Measurements from ENCODE around the gene ARHGEF39. TPM values are rescaled to one million over a fixed set of nuclear protein-coding genes. Genes with fewer than 3 reads are reported as not detected.

The ARHGEF39 gene
- total and polyA plus RNA-seq, 5 experiments from 2014 or later: 0.13 to 0.29 (median 0.25) TPM; not detected in 1

DNA sequence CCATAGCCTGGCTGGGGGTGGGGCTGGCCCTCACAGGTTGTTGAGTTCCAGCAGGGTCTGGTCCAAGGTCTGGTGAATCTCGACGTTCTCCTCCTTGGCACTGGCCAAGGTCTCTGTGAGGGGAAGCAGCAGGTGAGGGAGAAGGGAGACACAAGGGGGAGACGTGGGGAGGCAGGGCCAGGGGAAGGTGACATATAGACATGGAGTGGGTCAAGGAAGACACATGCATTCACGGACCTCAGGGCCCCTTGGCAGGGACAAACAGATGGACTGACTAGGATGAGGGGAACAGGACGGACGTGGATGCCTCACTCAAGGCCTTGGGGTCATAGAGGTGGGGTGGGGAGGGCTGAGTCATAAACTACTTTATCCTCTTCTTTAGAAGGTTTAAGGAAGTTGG, 17.1 kb upstream of the ARHGEF39 start:
- H3K27ac Mint-ChIP-seq: peak overlapping the region in 2 of 10 donors; percentile 33 to 51
- POLR2A ChIA-PET: no interaction called here
- H3K36me3 Mint-ChIP-seq: no peaks in the 10 kb centered on the region
- peaks cover 0 to 7% (median 3%) of the 10 kb centered on the region in 4 donors for H3K4me1 Mint-ChIP-seq
- no peak for DNase-seq
- H3K27me3 Mint-ChIP-seq: no peaks in the 10 kb centered on the region
- ATAC-seq: no peak
- H3K9me3 Mint-ChIP-seq: no peaks in the 10 kb centered on the region
- no peak overlapping the region for H3K4me3 Mint-ChIP-seq

DNA sequence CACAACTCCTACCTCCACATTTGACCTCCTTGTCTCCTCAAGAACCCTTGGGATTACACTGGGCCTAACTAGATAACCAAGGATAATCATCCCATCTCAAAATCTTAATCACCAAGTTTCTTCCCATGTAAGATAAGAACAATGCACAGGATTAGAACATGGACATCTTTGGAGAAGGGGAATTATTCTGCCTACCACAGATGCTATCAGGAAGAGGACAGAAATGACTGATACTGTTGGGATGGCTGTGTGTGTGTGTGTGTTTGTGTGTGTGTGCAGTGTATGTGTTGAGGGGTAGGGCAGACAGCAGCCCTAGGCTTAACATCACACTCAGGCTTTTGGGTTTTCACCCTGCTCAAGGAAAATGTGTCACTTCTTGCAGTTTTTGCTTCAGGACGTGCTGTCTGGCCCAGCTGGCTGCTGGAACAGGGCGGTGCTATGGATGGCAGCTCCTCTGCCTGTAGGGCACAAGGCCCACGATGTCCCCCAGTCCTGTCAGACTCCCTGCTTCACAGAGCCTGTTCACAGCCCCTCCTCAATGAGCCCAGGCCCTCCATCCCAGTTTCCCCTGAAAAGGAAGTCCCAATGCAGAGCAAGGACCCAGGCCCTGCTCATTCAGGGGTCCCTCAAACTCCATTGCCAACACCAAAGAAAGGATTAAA, 16.5 kb upstream of the ARHGEF39 start:
- Mint-ChIP-seq H3K9me3 (no peaks in the 10 kb centered on the region), H3K4me1 (peaks cover 2 to 11% (median 4%) of the 10 kb centered on the region in 4 donors), H3K4me3 (no peak overlapping the region), H3K36me3 (no peaks in the 10 kb centered on the region), H3K27me3 (peaks cover 0 to under 1% (median 0%) of the 10 kb centered on the region in 5 donors), H3K27ac (peak overlapping the region in 3 of 10 donors; percentile 24 to 51 (median 34))
- POLR2A ChIA-PET: no interaction called here
- no peak for DNase-seq
- ATAC-seq: no peak

DNA sequence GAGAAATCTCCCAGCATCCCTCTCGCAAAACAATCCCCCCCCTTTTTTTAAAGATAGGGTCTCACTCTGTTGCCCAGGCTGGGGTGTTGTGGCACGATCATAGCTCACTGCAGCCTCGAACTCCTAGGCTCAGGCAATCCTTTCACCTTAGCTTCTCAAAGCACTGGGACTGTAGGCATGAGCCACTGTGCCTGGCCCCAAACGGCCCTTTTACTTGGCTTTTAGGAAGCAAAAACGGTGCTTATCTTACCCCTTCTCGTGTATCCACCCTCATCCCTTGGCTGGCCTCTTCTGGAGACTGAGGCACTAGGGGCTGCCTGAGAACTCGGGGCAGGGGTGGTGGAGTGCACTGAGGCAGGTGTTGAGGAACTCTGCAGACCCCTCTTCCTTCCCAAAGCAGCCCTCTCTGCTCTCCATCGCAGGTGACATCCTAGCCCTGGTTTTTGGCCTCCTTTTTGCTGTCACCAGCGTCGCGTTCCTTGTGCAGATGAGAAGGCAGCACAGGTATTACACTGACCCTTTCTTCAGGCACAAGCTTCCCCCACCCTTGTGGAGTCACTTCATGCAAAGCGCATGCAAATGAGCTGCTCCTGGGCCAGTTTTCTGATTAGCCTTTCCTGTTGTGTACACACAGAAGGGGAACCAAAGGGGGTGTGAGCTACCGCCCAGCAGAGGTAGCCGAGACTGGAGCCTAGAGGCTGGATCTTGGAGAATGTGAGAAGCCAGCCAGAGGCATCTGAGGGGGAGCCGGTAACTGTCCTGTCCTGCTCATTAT, 15.5 kb upstream of the ARHGEF39 start:
- POLR2A ChIA-PET: no interaction called here
- DNase-seq (no peak), ATAC-seq (no peak)
- H3K9me3 Mint-ChIP-seq: no peaks in the 10 kb centered on the region
- H3K27ac Mint-ChIP-seq: peak overlapping the region in 1 of 10 donors; percentile 76
- H3K36me3 Mint-ChIP-seq: no peaks in the 10 kb centered on the region
- H3K4me3 Mint-ChIP-seq: no peak overlapping the region
- peaks cover 6 to 12% (median 8%) of the 10 kb centered on the region in 4 donors for H3K4me1 Mint-ChIP-seq
- H3K27me3 Mint-ChIP-seq: peaks cover 0 to 3% (median 0%) of the 10 kb centered on the region in 5 donors

DNA sequence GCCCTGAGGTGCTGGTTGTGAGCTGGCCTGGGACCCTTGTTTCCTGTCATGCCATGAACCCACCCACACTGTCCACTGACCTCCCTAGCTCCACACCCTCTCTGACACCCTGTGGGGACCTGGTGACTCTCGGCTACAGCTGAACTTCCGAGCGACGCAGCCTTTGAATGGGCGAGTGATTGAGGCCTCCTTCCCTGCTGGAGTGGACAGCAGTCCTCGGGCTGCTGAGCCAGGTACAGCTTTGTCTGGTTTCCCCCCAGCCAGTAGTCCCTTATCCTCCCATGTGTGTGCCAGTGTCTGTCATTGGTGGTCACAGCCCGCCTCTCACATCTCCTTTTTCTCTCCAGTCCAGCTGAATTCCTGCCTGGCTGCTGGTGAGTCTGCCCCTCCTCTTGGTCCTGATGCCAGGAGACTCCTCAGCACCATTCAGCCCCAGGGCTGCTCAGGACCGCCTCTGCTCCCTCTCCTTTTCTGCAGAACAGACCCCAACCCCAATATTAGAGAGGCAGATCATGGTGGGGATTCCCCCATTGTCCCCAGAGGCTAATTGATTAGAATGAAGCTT, 14.9 kb upstream of the ARHGEF39 start:
- no peak for ATAC-seq
- POLR2A ChIA-PET: no interaction called here
- Mint-ChIP-seq H3K4me1 (peaks cover 6 to 12% (median 10%) of the 10 kb centered on the region in 4 donors), H3K27ac (peak overlapping the region in 1 of 10 donors; percentile 76), H3K27me3 (peaks cover 0 to 3% (median 0%) of the 10 kb centered on the region in 5 donors), H3K9me3 (no peaks in the 10 kb centered on the region), H3K36me3 (no peaks in the 10 kb centered on the region), H3K4me3 (no peak overlapping the region)
- DNase-seq: no peak

DNA sequence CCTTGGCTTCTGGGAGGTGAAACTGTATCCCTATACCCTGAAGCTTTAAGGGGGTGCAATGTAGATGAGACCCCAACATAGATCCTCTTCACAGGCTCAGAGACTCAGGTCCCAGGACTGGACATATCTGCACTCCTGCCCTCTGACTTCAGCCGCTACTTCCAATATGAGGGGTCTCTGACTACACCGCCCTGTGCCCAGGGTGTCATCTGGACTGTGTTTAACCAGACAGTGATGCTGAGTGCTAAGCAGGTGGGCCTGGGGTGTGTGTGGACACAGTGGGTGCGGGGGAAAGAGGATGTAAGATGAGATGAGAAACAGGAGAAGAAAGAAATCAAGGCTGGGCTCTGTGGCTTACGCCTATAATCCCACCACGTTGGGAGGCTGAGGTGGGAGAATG, 14.1 kb upstream of the ARHGEF39 start:
- H3K27ac Mint-ChIP-seq: peak overlapping the region in 2 of 10 donors; percentile 26 to 36
- ATAC-seq (no peak), DNase-seq (no peak)
- no peaks in the 10 kb centered on the region for H3K36me3 Mint-ChIP-seq
- no peaks in the 10 kb centered on the region for H3K9me3 Mint-ChIP-seq
- H3K27me3 Mint-ChIP-seq: peaks cover 0 to 6% (median 0%) of the 10 kb centered on the region in 5 donors
- POLR2A ChIA-PET: no interaction called here
- peaks cover 10 to 18% (median 16%) of the 10 kb centered on the region in 4 donors for H3K4me1 Mint-ChIP-seq
- H3K4me3 Mint-ChIP-seq: no peak overlapping the region

DNA sequence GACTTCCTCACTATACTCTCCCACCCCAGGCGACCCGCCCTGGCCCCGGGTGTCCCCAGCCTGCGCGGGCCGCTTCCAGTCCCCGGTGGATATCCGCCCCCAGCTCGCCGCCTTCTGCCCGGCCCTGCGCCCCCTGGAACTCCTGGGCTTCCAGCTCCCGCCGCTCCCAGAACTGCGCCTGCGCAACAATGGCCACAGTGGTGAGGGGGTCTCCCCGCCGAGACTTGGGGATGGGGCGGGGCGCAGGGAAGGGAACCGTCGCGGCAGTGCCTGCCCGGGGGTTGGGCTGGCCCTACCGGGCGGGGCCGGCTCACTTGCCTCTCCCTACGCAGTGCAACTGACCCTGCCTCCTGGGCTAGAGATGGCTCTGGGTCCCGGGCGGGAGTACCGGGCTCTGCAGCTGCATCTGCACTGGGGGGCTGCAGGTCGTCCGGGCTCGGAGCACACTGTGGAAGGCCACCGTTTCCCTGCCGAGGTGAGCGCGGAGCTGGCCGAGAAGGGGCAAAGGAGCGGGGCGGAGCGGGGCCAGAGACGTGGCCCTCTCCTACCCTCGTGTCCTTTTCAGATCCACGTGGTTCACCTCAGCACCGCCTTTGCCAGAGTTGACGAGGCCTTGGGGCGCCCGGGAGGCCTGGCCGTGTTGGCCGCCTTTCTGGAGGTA, 10.9 kb upstream of the ARHGEF39 start:
- H3K9me3 Mint-ChIP-seq: no peaks in the 10 kb centered on the region
- H3K4me3 Mint-ChIP-seq: peak overlapping the region; percentile 67 to 89 (median 83)
- DNase-seq (peak in 6 of 10 donors; percentile 37 to 74 (median 48)), ATAC-seq (peak; percentile 64 to 83)
- POLR2A ChIA-PET: interaction anchor here (0.5 to 1.9 kb wide), 9 partner anchors 10 to 224 kb away, joined by 3 to 8 read pairs (median 5); partner anchors contain the start of genes ARHGEF39, CCDC107, CREB3 and RMRP
- peak overlapping the region in 5 of 10 donors; percentile 19 to 72 (median 65) for H3K27ac Mint-ChIP-seq
- no peaks in the 10 kb centered on the region for H3K36me3 Mint-ChIP-seq
- H3K27me3 Mint-ChIP-seq: peaks cover 0 to 6% (median 0%) of the 10 kb centered on the region in 5 donors
- H3K4me1 Mint-ChIP-seq: peaks cover 13 to 18% (median 16%) of the 10 kb centered on the region in 4 donors

DNA sequence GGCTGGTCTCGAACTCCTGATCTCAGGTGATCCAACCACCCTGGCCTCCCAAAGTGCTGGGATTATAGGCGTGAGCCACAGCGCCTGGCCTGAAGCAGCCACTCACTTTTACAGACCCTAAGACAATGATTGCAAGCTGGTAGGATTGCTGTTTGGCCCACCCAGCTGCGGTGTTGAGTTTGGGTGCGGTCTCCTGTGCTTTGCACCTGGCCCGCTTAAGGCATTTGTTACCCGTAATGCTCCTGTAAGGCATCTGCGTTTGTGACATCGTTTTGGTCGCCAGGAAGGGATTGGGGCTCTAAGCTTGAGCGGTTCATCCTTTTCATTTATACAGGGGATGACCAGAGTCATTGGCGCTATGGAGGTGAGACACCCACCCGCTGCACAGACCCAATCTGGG, 10.2 kb upstream of the ARHGEF39 start:
- Mint-ChIP-seq H3K4me3 (peak overlapping the region; percentile 64 to 89 (median 81)), H3K9me3 (no peaks in the 10 kb centered on the region), H3K27me3 (peaks cover 0 to 6% (median 0%) of the 10 kb centered on the region in 5 donors), H3K4me1 (peaks cover 13 to 18% (median 16%) of the 10 kb centered on the region in 4 donors), H3K36me3 (no peaks in the 10 kb centered on the region), H3K27ac (peak overlapping the region in 4 of 10 donors; percentile 19 to 68 (median 62))
- no peak for DNase-seq
- ATAC-seq: peak; percentile 21 to 29
- POLR2A ChIA-PET: interaction anchor here (0.9 to 1.9 kb wide), 7 partner anchors 10 to 57 kb away, joined by 3 to 8 read pairs (median 5); partner anchors contain the start of genes ARHGEF39, CCDC107, CREB3 and RMRP

DNA sequence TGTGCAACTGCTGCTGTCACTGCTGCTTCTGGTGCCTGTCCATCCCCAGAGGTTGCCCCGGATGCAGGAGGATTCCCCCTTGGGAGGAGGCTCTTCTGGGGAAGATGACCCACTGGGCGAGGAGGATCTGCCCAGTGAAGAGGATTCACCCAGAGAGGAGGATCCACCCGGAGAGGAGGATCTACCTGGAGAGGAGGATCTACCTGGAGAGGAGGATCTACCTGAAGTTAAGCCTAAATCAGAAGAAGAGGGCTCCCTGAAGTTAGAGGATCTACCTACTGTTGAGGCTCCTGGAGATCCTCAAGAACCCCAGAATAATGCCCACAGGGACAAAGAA, 9.0 kb upstream of the ARHGEF39 start:
- ATAC-seq: no peak
- Mint-ChIP-seq H3K4me1 (peaks cover 11 to 18% (median 16%) of the 10 kb centered on the region in 4 donors), H3K36me3 (no peaks in the 10 kb centered on the region), H3K27ac (peak overlapping the region in 1 of 10 donors; percentile 63), H3K4me3 (peak overlapping the region in 3 of 10 donors; percentile 20 to 59 (median 41)), H3K9me3 (no peaks in the 10 kb centered on the region), H3K27me3 (peaks cover 0 to 6% (median 0%) of the 10 kb centered on the region in 5 donors)
- DNase-seq: no peak
- POLR2A ChIA-PET: interaction anchor here (1.1 kb wide), 1 partner anchor 10 kb away, joined by 5 read pairs; the partner anchor contains the start of gene ARHGEF39

DNA sequence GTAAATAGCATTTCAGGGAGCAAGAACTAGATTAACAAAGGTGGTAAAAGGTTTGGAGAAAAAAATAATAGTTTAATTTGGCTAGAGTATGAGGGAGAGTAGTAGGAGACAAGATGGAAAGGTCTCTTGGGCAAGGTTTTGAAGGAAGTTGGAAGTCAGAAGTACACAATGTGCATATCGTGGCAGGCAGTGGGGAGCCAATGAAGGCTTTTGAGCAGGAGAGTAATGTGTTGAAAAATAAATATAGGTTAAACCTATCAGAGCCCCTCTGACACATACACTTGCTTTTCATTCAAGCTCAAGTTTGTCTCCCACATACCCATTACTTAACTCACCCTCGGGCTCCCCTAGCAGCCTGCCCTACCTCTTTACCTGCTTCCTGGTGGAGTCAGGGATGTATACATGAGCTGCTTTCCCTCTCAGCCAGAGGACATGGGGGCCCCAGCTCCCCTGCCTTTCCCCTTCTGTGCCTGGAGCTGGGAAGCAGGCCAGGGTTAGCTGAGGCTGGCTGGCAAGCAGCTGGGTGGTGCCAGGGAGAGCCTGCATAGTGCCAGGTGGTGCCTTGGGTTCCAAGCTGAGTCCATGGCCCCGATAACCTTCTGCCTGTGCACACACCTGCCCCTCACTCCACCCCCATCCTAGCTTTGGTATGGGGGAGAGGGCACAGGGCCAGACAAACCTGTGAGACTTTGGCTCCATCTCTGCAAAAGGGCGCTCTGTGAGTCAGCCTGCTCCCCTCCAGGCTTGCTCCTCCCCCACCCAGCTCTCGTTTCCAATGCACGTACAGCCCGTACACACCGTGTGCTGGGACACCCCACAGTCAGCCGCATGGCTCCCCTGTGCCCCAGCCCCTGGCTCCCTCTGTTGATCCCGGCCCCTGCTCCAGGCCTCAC, 8.4 kb upstream of the ARHGEF39 start, which contains the start of gene CA9:
Gene CA9 (plus strand): TSS at position 797 of the 893 bp plus-strand sequence. CDS start 32 bp downstream, at position 829.
- Mint-ChIP-seq H3K27me3 (peaks cover 0 to 6% (median 0%) of the 10 kb centered on the region in 5 donors), H3K36me3 (no peaks in the 10 kb centered on the region), H3K9me3 (no peaks in the 10 kb centered on the region), H3K4me3 (peak within 1 kb of the TSS; percentile 32 to 82 (median 68)), H3K4me1 (peaks cover 12 to 18% (median 16%) of the 10 kb centered on the region in 4 donors), H3K27ac (peak within 1 kb of the TSS in 4 of 10 donors; percentile 18 to 63 (median 42))
- ATAC-seq (no peak), DNase-seq (no peak)
- POLR2A ChIA-PET: interaction anchor here (0.5 to 1.1 kb wide), 2 partner anchors 9 to 37 kb away, joined by 4 to 5 read pairs; partner anchors contain the start of gene ARHGEF39

DNA sequence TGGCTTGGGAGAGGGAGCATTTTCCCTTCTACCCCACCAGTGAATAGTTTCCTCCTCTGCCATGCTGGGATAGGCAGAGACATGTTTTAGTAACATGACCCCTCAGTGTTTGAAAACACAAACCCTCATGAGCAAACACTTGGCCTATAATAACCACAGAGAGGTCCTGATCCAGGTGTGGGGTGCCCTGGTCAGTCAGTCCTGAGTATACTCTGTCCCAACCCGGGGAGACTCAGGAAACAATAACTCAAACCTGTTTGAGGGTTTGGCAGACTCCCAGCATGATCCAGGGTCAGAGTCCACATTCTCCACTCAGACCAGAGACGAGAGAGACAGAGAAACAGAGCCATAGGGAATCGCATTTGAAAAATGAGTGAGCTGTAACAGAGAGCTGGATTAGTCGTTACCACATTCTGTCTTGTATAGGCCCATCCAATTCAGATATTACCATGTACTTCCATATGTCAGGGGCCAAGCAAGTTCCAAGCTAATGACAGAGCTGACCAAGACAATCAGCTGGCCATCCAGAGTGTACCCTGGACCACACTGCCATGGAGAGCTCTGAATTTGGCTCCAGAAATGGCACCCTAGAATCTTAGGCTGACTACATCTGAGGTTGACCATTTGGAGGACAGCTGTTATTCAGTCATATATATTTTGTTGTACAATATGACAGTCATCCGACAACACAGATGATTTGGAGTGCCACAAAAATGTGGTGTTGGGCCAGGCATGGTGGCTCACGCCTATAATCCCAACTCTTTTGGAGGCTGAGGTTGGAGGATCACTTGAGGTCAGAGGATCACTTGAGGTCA, 4.5 kb upstream of the ARHGEF39 start:
- no peak for ATAC-seq
- H3K27me3 Mint-ChIP-seq: peaks cover 0 to 4% (median under 1%) of the 10 kb centered on the region in 5 donors
- DNase-seq: no peak
- no peak overlapping the region for H3K4me3 Mint-ChIP-seq
- H3K9me3 Mint-ChIP-seq: no peaks in the 10 kb centered on the region
- H3K36me3 Mint-ChIP-seq: no peaks in the 10 kb centered on the region
- no peak overlapping the region for H3K27ac Mint-ChIP-seq
- H3K4me1 Mint-ChIP-seq: peaks cover 19 to 23% (median 19%) of the 10 kb centered on the region in 4 donors
- POLR2A ChIA-PET: interaction anchor here (1.0 kb wide), 1 partner anchor 11 kb away, joined by 4 read pairs; the partner anchor contains the start of genes CCDC107 and RMRP
